ENCODE measurements around the gene ATP1A2.
"Not testable (repeated sequence)": the region's sequence is repeated elsewhere in the genome, so short reads cannot be mapped to it uniquely, and the experiment has no call there.

Gene ATP1A2

DNA sequence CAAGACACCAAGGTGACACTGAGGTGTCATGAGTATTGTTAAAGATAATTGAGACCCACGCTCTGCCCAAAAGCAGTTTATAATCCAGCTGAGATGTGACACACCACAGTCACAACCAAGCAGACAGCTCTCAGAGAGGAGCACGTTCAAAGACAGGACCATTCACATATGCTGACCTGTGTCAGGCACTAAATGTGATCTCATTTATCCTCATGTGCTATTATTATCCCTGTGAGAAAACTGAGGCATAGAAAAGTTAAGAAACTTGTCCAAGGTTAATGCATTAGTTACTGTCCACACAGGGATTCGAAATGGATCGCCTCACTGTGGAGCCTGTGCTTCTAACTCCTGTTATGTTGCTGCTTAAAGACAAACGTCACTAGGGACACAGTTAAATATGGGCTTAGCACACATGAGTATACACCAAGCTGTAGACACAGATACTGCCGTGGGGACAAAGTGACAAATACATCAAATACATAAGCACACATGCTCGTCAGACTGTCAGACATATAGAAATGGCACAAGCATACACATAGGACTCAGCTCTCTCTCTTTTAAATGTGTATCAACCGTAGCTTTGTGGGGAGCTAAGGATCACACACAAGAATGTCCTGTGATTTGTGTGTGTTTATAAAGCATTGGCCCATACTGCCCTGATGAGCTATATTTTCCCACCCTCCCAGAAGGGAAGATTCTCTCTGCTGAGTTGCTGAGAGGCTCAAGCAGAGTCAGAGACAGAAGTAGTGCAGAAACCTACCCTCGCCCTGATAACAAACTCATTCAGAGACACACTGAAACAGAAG is 13.6 kb upstream of the ATP1A2 start:
- DNase-seq, result no peak

DNA sequence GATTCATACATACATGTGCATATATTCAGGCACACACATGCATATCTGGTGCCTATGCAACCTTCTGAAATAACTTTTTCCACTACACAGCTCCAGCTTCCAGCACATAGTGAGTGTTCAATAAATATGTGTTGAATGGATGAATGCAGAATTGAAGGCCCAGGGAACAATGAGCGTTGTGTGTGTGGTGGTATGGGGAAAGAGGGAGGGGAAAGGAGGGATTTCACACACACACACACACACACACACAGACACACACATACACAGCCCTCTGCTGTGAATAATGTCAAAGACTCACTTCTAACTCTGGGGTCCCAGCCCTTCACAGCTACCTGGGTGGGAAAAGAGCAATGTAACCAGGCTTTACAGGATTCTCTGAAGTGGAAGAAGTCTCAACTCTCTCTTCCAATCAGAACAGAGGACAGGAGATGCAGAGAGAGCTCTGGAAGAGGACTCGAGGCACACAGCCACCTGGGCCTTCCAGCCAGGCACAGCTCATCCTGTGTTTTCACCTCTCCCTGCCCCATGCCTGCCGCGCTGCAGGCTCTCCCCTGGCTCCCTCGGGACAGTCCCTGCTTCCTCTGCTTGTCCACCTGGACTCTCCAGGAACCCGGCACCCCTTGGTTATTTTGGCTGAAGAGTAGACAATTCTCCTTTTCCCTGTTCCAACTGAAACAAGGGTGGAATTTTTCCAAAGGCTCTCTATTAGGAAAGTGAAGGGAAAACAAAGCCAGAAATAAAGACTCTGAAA is 11.7 kb upstream of the ATP1A2 start:
- no peak for DNase-seq

DNA sequence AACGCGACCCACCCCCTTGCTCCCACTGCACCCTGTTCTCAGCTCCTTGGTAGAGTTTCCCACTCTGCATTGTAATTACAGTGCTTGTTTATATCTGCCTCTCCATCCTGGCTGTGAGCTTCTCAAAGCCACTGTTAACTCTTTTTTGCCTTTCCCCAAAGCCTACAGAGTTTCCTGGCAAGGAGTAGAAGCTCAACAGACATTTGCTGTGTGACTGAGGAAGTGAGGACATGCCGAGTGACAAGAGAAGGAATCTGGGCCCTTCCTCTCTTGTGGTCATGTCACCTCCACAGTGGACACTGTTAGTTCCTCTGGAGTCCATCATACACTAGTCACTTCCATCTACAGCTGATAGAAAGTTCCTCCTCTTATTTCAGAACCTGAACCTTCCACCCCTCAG is 11.1 kb upstream of the ATP1A2 start:
- DNase-seq, result no peak

DNA sequence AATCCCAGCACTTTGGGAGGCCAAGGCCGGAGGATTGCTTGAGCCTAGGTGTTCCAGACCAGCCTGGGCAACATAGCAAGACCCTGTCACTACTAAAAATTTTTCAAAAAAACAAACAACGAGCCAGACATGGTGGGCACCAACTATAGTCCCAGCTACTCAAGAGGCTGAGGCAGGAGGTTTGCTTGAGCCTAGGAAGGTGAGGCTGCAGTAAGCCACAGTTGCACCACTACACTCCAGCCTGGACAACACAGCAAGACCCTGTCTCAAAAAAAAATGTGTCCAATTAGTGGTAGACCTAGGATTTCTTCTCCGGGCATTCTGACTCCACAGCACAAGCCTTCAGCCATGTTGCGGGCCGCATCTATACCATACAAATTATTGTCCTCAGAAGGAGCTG is 10.4 kb upstream of the ATP1A2 start:
- no peak for DNase-seq

DNA sequence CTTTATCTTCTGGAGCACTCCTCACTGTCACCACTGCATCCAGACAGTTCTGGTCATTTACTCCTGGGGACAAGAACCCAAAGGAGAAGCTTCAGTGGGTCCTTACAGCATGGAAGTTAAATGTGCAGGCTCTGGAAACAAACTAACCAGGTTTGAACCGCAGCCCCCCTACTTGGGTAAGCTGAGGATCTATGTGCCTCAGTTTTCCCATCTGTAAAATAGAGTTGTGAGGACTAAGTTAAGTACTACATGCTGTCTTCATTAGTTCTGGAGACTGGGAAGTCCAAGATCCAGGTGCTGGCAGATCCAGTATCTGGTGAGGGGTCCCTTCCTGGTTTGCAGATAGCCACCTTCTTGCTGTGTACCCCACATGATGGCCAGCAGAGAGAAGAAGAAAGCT is 8.0 kb upstream of the ATP1A2 start:
- DNase-seq, result no peak

DNA sequence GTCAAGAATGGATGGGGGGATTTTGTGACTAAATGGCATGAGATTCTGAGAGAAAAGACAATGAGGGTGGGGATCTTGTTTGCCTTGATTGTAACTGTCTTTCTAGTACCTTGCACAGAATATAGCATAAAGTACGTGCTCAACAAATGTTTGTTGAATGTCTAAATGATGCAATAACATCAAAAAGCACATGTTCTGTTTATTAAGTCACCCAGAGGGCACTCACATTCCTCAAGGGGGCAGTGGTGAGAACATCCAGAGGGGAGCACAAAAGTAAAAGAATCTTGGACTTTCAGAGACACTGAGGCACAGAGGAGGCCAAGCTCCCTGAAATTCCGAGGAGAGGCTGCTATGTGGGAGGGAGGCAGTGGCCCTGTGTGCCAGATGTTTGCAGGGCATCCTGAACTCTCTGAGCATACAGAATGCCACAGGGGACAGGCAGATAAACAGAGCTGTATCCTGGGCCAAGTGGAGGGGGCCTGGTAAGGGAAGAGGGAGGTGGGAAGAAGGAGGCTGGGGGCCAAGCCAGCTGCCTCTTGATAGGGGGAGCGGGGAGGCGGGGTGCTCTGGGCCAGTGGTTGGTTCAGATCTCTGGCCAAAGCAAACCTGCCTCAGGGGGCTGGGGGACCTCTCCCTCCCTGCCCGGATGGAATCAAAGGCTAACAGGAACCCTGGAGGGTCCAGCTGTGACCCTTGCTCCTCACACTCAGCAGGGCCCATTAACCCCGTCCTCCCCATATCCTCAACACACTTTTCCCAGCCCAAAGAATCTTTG is 6.5 kb upstream of the ATP1A2 start:
- peak; percentile 19 to 36 for DNase-seq

DNA sequence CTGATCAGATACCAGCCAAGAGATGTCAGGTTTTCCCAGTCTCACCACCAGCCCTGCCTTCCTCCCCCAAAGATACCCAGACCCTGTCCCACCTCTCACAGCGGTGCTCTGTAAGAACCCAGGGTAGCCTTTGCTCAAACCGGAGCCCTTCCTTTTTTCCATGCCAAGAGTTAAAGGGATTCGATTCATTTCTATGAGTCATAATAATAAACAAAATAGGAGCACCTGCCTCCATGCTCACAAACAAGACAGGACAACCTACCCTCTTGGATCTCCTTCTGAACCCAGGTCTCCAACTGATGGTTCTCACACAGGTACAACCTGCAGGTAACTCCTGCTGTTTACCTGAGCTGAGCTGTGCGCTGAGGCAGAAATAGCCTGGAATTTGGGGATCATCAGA is 5.9 kb upstream of the ATP1A2 start:
- no peak for DNase-seq

DNA sequence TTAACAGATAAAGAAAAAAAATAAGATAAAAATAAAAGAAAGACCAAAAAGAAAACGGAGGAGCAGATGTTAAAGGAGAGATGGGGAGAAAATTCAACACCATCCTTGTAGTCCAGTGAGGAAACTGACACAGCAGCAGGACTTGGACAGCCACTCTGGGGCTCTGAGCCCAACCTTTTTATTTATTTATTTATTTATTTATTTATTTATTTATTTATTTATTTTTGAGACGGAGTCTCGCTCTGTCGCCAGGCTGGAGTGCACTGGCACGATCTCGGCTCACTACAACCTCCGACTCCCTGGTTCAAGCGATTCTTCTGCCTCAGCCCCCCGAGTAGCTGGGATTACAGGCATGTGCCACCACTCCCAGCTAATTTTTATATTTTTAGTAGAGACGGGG is 4.1 kb upstream of the ATP1A2 start:
- not testable (repeated sequence) for DNase-seq

DNA sequence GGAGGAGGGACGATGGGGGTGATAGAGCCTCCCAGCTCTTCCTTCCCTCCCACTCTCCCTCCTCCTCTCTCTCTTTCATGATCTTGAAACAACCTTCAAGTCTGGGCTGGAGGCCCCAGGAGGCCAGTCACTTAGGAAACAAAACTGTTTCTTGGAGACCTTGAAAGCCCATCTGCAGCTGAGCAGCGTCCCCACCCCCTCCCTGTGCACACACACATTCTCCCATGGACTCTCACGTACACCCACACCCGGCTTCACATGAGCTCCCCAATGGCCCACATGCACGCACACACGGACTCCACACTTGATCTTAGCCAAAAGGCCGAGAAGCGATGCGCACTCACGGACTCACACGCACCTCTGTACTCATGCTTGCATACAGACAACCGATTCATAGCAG is 3.2 kb upstream of the ATP1A2 start:
- DNase-seq, result no peak

DNA sequence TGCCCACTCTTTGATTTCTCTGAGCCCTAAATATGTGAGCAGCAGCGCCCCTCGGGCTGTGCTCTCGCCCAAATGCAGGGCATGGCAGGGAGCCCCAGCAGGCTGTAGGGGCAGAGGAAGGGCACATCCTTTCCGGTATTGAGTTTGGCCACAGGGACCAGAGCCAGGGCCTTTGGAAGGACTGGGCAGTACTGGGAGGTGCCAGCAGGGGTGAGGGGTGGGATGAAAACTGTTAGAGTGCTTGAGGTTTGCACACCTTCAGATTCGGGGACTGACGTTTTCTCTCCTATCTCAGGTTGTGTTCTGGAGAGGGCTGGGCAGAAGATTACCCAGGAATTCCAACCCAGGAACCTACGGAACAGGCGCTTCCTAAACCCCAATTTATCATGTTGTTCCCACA is 2.2 kb upstream of the ATP1A2 start:
- DNase-seq, result no peak

DNA sequence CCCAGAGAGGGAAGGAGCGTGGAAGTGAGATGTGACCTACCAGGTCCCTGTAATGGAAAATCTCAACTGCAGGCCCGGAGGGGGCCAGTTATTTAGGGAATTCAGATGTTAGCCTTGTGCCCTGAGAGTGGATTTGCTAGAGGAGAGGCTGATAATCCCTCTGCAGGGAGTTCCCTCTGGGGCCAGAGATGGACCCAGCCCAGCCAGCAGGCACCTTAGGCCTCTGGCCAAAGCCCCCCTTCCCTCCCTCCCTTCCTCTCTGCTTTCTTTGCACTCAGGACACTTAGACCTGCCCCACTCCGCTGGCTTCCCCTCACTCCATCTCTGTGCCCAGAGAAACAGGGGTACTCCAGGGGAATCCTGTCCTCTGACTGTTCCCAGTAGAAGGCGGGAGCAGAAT is 1.5 kb upstream of the ATP1A2 start:
- no peak for DNase-seq

DNA sequence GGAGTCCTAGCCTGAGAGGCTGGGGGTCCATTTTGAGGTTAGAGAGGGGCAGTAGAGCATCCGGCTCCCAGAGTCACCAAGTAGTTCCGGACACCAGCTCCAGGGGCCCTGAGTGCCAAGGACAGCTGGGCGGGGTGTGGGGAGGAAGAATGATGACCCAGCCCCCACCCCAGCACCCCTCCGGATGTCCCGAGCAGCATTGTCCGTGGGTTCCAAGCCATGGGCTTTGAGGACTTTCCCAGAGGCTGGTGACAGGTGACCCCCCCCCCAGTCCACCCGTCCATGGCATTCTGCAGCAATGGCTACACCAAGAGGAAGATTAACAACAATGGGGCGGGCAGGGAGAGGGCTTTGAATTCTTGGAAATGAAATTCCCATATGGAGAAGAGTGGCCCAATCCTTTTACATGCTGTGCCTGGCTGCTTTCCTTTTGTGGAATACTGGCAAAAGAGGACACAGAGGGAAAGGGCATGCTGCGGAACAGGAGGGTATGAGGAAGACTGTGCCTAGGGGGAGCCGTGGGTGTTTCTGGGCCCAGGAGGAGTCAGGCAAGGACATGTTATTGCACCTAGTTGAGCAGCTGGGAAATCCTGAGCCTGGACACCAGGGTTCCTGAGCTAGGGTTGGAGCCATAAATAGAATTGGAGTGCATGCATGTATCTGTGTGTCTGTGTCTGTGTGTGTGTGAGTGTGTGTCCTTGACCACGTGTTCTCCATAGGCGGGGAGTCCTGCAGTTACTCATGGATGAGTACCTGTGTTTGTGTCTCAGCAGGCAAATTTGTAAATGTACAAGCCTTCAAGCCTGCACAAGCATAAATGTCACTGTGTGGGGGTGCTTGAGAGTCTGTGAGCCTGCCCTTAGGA is 956 bp downstream of the ATP1A2 start:
- no peak for DNase-seq

DNA sequence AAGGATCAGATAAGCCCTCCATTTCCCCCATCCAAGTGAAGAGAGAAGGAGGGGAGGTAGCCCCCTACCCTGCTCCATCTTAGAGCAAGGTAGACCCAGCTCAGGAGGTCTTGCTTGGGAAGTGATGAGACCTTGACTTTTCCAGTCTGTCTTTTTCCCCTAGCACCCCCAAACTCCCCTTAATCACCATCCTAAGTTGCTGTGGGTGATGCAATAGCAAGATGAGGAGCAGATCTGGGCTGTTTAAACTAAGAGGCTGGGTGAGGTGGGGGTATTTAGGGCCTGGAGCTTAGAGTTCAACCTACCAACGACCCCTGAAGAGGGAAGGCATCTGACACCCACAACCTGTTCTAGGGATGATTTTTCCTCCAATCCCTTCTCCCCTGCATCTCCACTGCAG is 1.7 kb downstream of the ATP1A2 start:
- DNase-seq, result no peak

DNA sequence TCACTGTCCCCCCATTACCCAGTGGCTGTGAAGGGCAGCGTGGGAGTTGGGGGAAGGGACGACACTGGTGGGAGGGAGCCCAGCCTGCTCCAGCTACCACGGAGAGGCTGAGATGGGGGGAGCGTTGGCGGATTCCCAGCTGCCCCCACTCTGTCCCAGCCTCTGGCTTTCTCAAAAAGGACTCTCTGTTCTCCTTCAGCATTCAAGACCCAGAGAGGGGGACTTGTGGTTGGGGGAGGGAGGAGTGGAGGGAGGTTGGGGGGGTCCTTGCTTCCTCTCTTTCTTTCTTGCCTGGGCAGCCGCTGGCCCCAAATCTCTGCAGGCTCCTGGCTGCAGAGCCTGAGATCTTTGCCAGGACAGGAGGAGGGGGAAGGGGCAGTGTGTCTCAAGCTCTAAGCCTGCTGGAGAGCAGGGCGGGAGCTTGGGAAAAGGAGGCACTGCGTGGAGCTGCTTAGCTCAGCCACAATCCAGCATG is 2.2 kb downstream of the ATP1A2 start:
- no peak for DNase-seq

DNA sequence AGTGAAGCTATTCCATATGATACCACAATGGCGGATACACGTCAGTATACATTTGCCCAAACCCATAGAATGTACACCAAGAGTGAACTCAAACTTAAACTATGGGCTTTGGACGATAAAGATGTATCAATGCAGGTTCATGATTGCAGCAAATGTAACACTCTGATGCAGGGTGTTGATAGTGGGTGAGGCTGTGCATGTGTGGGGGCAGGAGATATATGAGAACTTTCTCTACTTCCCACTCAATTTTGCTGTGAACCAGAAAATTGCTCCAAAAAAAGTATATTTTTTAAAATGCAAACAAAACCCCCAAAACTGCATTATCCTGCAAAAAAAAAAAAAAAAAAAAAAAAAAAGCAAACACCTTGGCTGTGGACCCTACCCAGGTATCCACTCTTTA is 3.4 kb downstream of the ATP1A2 start:
- no peak for DNase-seq

DNA sequence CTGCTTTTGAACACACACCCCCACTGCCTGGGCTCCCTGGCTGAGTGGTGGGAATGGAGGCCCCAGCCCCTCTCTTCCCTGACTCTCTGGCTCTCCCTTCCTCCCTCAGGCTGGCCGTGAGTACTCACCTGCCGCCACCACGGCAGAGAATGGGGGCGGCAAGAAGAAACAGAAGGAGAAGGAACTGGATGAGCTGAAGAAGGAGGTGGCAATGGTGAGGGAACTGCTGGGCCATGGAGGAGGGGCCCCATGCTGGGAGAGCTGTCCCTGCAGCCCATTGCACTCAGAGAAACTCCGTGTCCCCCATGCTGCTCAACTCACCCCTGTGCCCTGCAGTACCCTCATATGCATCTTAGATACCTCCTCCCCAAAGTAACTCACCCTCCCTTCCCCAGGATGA is 5.2 kb downstream of the ATP1A2 start:
- DNase-seq, result no peak

DNA sequence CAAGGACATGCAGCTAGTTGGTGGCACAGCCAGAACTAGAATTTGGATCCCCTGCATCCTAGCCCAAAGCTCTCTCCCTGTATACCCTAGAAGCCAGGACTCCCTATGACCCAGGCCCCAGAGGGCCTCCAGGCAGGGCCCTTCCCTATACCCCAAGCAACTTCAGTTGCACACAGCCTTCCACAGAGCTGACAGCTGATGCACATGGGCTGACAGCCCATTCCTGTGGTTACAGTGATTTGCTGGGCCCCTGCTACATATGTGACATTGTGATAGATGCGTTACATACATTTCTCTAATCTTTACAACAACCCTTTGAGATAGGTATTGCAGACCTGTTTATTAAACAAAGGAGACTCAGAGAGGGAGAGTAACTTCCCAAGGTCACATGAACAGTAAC is 5.8 kb downstream of the ATP1A2 start:
- DNase-seq, result no peak

DNA sequence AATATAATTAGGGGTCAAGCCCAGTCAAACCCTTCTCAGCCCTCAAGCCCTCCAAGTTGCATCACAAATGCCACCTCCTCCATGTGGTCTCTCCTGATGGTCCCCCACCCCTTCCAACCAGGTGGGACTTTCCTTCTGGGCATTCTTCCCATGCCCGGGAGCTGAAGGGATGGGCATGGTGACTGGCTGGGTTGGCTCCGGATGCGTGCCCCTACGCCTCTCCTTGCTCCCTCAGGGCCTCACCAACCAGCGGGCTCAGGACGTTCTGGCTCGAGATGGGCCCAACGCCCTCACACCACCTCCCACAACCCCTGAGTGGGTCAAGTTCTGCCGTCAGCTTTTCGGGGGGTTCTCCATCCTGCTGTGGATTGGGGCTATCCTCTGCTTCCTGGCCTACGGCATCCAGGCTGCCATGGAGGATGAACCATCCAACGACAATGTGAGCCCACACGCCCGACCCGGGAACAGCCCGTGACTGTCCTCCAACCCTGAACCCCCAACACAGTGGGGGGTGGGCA is 7.5 kb downstream of the ATP1A2 start:
- no peak for DNase-seq

DNA sequence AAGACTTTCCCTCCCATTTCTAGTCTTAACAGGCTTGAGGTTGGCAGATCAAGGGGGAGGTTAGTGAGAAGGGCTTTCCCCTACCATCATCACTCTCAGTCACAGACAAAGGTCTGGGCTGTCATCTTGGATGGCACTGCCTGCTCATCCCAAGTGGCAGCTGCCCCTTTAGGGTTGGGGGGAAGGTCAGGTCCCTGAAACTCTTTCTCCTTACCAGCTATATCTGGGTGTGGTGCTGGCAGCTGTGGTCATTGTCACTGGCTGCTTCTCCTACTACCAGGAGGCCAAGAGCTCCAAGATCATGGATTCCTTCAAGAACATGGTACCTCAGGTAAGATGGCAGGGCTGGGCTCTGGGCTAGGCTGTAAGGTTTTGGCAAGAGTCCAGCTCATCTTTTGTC is 8.2 kb downstream of the ATP1A2 start:
- DNase-seq, result no peak

DNA sequence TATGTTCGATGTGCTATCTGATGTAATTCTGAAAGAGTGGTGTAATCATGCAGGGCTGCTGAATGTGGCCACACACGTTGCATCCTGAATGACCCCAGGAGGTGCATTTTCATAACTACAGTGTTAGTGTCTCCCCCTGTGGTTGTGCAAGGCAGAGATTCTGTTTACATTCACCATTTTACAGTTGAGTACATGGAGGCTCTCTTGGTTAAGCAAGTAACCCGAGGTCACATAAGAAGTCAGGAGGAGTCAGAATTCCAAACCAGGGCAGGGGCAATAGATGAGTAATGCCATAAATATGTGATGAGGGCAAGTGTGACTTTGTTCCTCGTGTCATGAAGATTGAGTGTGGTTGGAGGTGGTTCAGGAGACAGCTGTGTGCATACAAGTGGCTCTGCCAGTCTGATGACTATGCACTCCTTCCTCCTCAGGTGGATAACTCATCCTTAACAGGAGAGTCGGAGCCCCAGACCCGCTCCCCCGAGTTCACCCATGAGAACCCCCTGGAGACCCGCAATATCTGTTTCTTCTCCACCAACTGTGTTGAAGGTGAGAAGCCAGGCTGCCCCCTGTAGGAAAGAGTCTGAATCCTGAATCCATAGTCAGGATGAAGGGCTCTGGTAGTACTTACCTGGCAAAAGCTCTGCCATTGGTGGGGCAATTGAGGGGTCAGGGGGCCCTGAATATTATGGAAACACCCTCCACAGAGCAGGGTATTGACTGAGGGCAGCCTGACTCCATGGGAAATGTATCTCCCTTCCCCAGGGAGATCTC is 9.3 kb downstream of the ATP1A2 start:
- no peak for DNase-seq

DNA sequence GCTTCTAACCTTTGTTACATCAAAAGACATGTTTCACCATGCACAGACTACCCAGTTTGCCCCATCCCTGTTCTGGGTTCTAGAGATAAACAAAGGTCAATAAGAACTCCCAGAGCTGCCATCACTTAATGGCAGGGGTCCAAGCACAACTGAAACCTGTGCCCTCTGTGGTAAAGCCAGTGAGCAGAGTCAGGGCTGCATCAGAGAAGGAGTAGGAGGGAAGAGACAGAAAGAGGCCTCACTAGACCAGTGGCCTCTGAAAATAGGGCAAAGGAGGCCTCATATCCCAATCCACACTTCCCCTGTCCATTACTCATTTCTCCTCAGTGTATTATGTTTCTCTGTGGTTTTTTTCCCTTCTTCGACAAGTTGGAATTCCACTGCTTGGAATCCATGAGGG is 10.2 kb downstream of the ATP1A2 start:
- DNase-seq, result no peak

DNA sequence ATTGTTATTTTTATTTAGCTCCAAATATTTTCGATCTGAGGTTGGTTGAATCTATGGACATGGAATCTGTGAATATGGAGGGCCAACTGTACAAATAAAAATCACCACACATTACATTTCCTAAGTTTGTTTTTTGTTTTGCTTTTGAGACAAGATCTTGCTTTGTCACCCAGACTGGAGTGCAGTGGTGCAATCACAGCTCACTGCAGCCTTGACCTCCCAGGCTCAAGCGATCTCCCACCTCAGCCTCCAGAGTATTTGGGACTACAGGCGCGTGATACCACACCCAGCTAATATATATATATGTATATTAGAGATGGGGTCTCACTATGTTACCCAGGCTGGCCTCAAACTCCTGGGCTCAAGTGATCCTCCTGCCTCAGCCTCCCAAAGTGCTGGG is 10.8 kb downstream of the ATP1A2 start:
- not testable (repeated sequence) for DNase-seq

All from stimulated activated CD4-positive, alpha-beta T cell treated with anti-CD3 and anti-CD28 coated beads, Interleukin-2, amount 100 ng/mL, for 48 hours (primary cell).